ENCODE measurements around the gene P4HA1. TPM values are rescaled to one million over a fixed set of nuclear protein-coding genes. Genes with fewer than 3 reads are reported as not detected.

P4HA1 gene
- total and polyA plus RNA-seq, 2 donors (not counting 3 experiments of a cell fraction or from before 2014, with no cell fraction given) = 14.3 to 29.1 TPM

DNA sequence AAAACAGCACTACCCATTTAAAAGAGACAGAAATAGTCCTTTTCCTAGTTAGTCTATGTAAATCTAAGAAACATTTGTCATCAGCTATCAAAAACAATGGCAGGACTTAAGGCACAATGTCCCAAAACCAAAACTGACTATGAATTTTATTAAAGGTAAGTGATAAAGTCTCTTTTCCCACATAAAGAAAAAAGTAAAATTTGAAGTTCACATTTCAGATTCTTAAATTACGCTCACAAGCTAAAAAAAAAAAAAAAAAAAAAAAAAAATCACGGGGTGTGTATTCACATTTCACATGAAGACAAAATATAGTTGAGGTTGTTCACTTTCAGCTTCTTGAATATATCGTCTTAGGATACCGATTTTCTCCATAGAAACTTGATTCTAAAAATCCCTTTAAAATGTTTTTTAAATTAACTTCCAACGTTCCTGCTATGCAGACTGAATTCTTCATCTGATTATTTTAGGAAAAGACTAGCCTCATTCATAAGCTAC lies 1.6 kb downstream of the P4HA1 start:
- peak overlapping the region; percentile 73 for H3K27ac ChIP-seq (ENCODE audit: insufficient read depth, low read depth, low read length)
- no peak overlapping the region for H2AFZ ChIP-seq (ENCODE audit: low read depth, low read length)
- H3K4me3 ChIP-seq (replicated peaks in 1 of 3; ENCODE audit: insufficient read depth in 1 of 3, low read depth in 1 of 3, low read length in 3 of 3) = peak overlapping the region; percentile 73 to 99 (median 96)
- H4K20me1 ChIP-seq (replicated peaks; ENCODE audit: control insufficient read depth, extremely low read depth, insufficient read depth, low read length) = no peaks in the 10 kb centered on the region
- BruUV-seq (replicated peaks) = no TSS peak
- intact Hi-C loops (cut with micrococcal nuclease) = loop anchor here (5.0 kb wide), 1 partner anchor 42 kb away; no protein-coding TSS in a partner anchor
- peaks cover 17% of the 10 kb centered on the region for H3K4me1 ChIP-seq (ENCODE audit: control insufficient read depth, extremely low read depth, insufficient read depth, low read length)
- H3K9me3 ChIP-seq (replicated peaks; ENCODE audit: control insufficient read depth, insufficient read depth, low read length) = no peaks in the 10 kb centered on the region
- TF ChIP-seq GATA2 (IDR thresholded peaks at IDR 0.05; ENCODE audit: insufficient read depth, insufficient read length, low read depth, low read length) = no peak
- TF ChIP-seq JUN (IDR thresholded peaks at IDR 0.05; ENCODE audit: borderline replicate concordance, insufficient read depth, insufficient read length, low read depth) = no peak
- no peak for TF ChIP-seq EZH2 (IDR thresholded peaks at IDR 0.05; ENCODE audit: borderline replicate concordance, low read depth, low read length, severe bottlenecking)
- TF ChIP-seq POLR2A (IDR thresholded peaks at IDR 0.05; ENCODE audit: low read depth, low read length) = no peak
- TF ChIP-seq MAX (IDR thresholded peaks at IDR 0.05; ENCODE audit: insufficient read depth, insufficient read length) = no peak
- no peak for TF ChIP-seq FOS (IDR thresholded peaks at IDR 0.05; ENCODE audit: borderline replicate concordance, insufficient read depth, low read length)
- no peak for TF ChIP-seq POLR2AphosphoS5 (IDR thresholded peaks at IDR 0.05; ENCODE audit: insufficient read depth, low read depth, low read length)
- TF ChIP-seq, protein P1, sequence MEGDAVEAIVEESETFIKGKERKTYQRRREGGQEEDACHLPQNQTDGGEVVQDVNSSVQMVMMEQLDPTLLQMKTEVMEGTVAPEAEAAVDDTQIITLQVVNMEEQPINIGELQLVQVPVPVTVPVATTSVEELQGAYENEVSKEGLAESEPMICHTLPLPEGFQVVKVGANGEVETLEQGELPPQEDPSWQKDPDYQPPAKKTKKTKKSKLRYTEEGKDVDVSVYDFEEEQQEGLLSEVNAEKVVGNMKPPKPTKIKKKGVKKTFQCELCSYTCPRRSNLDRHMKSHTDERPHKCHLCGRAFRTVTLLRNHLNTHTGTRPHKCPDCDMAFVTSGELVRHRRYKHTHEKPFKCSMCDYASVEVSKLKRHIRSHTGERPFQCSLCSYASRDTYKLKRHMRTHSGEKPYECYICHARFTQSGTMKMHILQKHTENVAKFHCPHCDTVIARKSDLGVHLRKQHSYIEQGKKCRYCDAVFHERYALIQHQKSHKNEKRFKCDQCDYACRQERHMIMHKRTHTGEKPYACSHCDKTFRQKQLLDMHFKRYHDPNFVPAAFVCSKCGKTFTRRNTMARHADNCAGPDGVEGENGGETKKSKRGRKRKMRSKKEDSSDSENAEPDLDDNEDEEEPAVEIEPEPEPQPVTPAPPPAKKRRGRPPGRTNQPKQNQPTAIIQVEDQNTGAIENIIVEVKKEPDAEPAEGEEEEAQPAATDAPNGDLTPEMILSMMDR (IDR thresholded peaks at IDR 0.05; ENCODE audit: extremely low read depth in 1 of 2, insufficient read depth in 1 of 2, low read depth in 1 of 2, low read length in 2 of 2) = no peak
- dilution Hi-C loops (cut with MboI; ENCODE audit: extremely low pct_ligation_motif_present, low sequenced_read_pairs) = no loop called here
- H3K79me2 ChIP-seq (ENCODE audit: control insufficient read depth, insufficient read depth, low read length) = peaks cover 31% of the 10 kb centered on the region
- H3K4me2 ChIP-seq (ENCODE audit: insufficient read depth, low read length) = peak overlapping the region; percentile 99
- peak overlapping the region; percentile 94 for H3K9ac ChIP-seq (replicated peaks; ENCODE audit: extremely low read depth, insufficient read depth, low read length)
- no peaks in the 10 kb centered on the region for H3K36me3 ChIP-seq (ENCODE audit: control insufficient read depth in 2 of 2, extremely low read depth in 1 of 2, insufficient read depth in 2 of 2, low read length in 2 of 2)
- DNase-seq (ENCODE audit: low read depth, low spot score) = no peak
- ChIA-PET CTCF (interaction anchor here (0.7 to 4.4 kb wide), 10 partner anchors 9 to 433 kb away, joined by 3 to 27 read pairs (median 4); partner anchors contain the start of gene NUDT13), POLR2A (interaction anchor here (0.6 to 2.2 kb wide), 6 partner anchors 15 to 537 kb away, joined by 3 to 22 read pairs (median 4); partner anchors contain the start of gene NUDT13)
- H3K27me3 ChIP-seq (ENCODE audit: control insufficient read depth in 2 of 2, insufficient read depth in 2 of 2, low read length in 2 of 2) = no peaks in the 10 kb centered on the region
- H3K9me1 ChIP-seq (replicated peaks; ENCODE audit: control insufficient read depth, extremely low read depth, insufficient read depth, low read length) = no peaks in the 10 kb centered on the region
- FAIRE-seq = no peak

All from endothelial cell of umbilical vein (primary cell).